ENCODE measurements around the gene TPRG1.

Gene TPRG1

GRCh38 chr3:189275852-189276251, 104.1 kb downstream of the TPRG1 start:
- Mint-ChIP-seq H3K27me3 (no peaks in the 10 kb centered on the region), H3K4me1 (peaks cover 30% of the 10 kb centered on the region), H3K4me3 (no peak overlapping the region), H3K9me3 (peaks cover 6 to 7% of the 10 kb centered on the region in 2 donors), H3K27ac (peak overlapping the region in 1 of 2 donors; percentile 80)
- DNase-seq (no peak), ATAC-seq (no peak)

- no peak overlapping the region for H3K27ac Mint-ChIP-seq
- no peak for ATAC-seq
- H3K9me3 Mint-ChIP-seq, result peaks cover 6 to 7% of the 10 kb centered on the region in 2 donors
- H3K4me3 Mint-ChIP-seq, result no peak overlapping the region
- H3K4me1 Mint-ChIP-seq, result peaks cover 30% of the 10 kb centered on the region
- no peaks in the 10 kb centered on the region for H3K27me3 Mint-ChIP-seq
- no peak for DNase-seq
Measured at GRCh38 chr3:189276444-189277219, 104.9 kb downstream of the TPRG1 start.

GRCh38 chr3:189277711-189278110, 105.9 kb downstream of the TPRG1 start:
- DNase-seq, result peak in 1 of 2 donors; percentile 15
- Mint-ChIP-seq H3K27ac (peak overlapping the region; percentile 42 to 43), H3K9me3 (peaks cover 6 to 7% of the 10 kb centered on the region in 2 donors), H3K4me1 (peaks cover 26% of the 10 kb centered on the region), H3K4me3 (no peak overlapping the region), H3K27me3 (no peaks in the 10 kb centered on the region)
- peak; percentile 73 for ATAC-seq

GRCh38 chr3:189278221-189278620, 106.5 kb downstream of the TPRG1 start:
- peak overlapping the region; percentile 42 to 43 for H3K27ac Mint-ChIP-seq
- no peak overlapping the region for H3K4me3 Mint-ChIP-seq
- DNase-seq (no peak), ATAC-seq (peak; percentile 15)
- H3K9me3 Mint-ChIP-seq, result peaks cover 6 to 7% of the 10 kb centered on the region in 2 donors
- H3K27me3 Mint-ChIP-seq, result no peaks in the 10 kb centered on the region
- H3K4me1 Mint-ChIP-seq, result peaks cover 24% of the 10 kb centered on the region

- no peak overlapping the region for H3K4me3 Mint-ChIP-seq
- no peak overlapping the region for H3K27ac Mint-ChIP-seq
- no peak for ATAC-seq
- no peaks in the 10 kb centered on the region for H3K9me3 Mint-ChIP-seq
- peaks cover 25% of the 10 kb centered on the region for H3K4me1 Mint-ChIP-seq
- no peak for DNase-seq
- no peaks in the 10 kb centered on the region for H3K27me3 Mint-ChIP-seq
Measured at GRCh38 chr3:189282189-189282588, 110.4 kb downstream of the TPRG1 start.

- no peak overlapping the region for H3K4me3 Mint-ChIP-seq
- H3K27me3 Mint-ChIP-seq, result no peaks in the 10 kb centered on the region
- H3K27ac Mint-ChIP-seq, result no peak overlapping the region
- peaks cover 27% of the 10 kb centered on the region for H3K4me1 Mint-ChIP-seq
- no peak for ATAC-seq
- no peak for DNase-seq
- no peaks in the 10 kb centered on the region for H3K9me3 Mint-ChIP-seq
Measured at GRCh38 chr3:189282741-189283140, 111.0 kb downstream of the TPRG1 start.

- Mint-ChIP-seq H3K9me3 (no peaks in the 10 kb centered on the region), H3K27me3 (no peaks in the 10 kb centered on the region), H3K4me1 (peaks cover 37% of the 10 kb centered on the region), H3K4me3 (no peak overlapping the region), H3K27ac (no peak overlapping the region)
- no peak for DNase-seq
- no peak for ATAC-seq
Measured at GRCh38 chr3:189286188-189286587, 114.4 kb downstream of the TPRG1 start.

- DNase-seq (no peak), ATAC-seq (no peak)
- no peaks in the 10 kb centered on the region for H3K9me3 Mint-ChIP-seq
- H3K27ac Mint-ChIP-seq, result no peak overlapping the region
- no peak overlapping the region for H3K4me3 Mint-ChIP-seq
- H3K27me3 Mint-ChIP-seq, result no peaks in the 10 kb centered on the region
- peaks cover 37% of the 10 kb centered on the region for H3K4me1 Mint-ChIP-seq
Measured at GRCh38 chr3:189286916-189287315, 115.1 kb downstream of the TPRG1 start.

- Mint-ChIP-seq H3K9me3 (no peaks in the 10 kb centered on the region), H3K27ac (peak overlapping the region in 1 of 2 donors; percentile 48), H3K4me1 (peaks cover 37% of the 10 kb centered on the region), H3K4me3 (peak overlapping the region; percentile 16 to 27), H3K27me3 (no peaks in the 10 kb centered on the region)
- peak; percentile 88 for ATAC-seq
- DNase-seq, result peak in 1 of 2 donors; percentile 11
Measured at GRCh38 chr3:189288348-189289235, 116.8 kb downstream of the TPRG1 start.

- Mint-ChIP-seq H3K4me1 (peaks cover 37% of the 10 kb centered on the region), H3K27ac (peak overlapping the region in 1 of 2 donors; percentile 12), H3K27me3 (no peaks in the 10 kb centered on the region), H3K9me3 (no peaks in the 10 kb centered on the region), H3K4me3 (peak overlapping the region; percentile 16 to 27)
- ATAC-seq (no peak), DNase-seq (no peak)
Measured at GRCh38 chr3:189289251-189289650, 117.5 kb downstream of the TPRG1 start.

GRCh38 chr3:189292667-189293484, 121.1 kb downstream of the TPRG1 start:
- DNase-seq, result no peak
- H3K9me3 Mint-ChIP-seq, result no peaks in the 10 kb centered on the region
- peaks cover 16% of the 10 kb centered on the region for H3K4me1 Mint-ChIP-seq

GRCh38 chr3:189294649-189295048, 122.9 kb downstream of the TPRG1 start:
- no peak for DNase-seq
- no peaks in the 10 kb centered on the region for H3K9me3 Mint-ChIP-seq
- peaks cover 16% of the 10 kb centered on the region for H3K4me1 Mint-ChIP-seq
- no peak for ATAC-seq
- H3K27ac Mint-ChIP-seq, result no peak overlapping the region
- H3K4me3 Mint-ChIP-seq, result no peak overlapping the region
- H3K27me3 Mint-ChIP-seq, result no peaks in the 10 kb centered on the region

More at GRCh38 chr3:189292667-189293484, 121.1 kb downstream of the TPRG1 start:
- H3K27me3 Mint-ChIP-seq, result no peaks in the 10 kb centered on the region
- no peak for ATAC-seq
- no peak overlapping the region for H3K27ac Mint-ChIP-seq
- H3K4me3 Mint-ChIP-seq, result no peak overlapping the region

- H3K4me1 Mint-ChIP-seq, result peaks cover 18% of the 10 kb centered on the region
- H3K4me3 Mint-ChIP-seq, result no peak overlapping the region
- DNase-seq (no peak), ATAC-seq (no peak)
- no peak overlapping the region for H3K27ac Mint-ChIP-seq
- no peaks in the 10 kb centered on the region for H3K27me3 Mint-ChIP-seq
- no peaks in the 10 kb centered on the region for H3K9me3 Mint-ChIP-seq
Measured at GRCh38 chr3:189295089-189295488, 123.3 kb downstream of the TPRG1 start.

GRCh38 chr3:189297932-189298331, 126.2 kb downstream of the TPRG1 start:
- Mint-ChIP-seq H3K4me1 (peaks cover 18% of the 10 kb centered on the region), H3K27me3 (no peaks in the 10 kb centered on the region), H3K9me3 (no peaks in the 10 kb centered on the region), H3K27ac (no peak overlapping the region), H3K4me3 (no peak overlapping the region)
- DNase-seq (no peak), ATAC-seq (no peak)
